ENCODE results near the gene CCNK.

DNA sequence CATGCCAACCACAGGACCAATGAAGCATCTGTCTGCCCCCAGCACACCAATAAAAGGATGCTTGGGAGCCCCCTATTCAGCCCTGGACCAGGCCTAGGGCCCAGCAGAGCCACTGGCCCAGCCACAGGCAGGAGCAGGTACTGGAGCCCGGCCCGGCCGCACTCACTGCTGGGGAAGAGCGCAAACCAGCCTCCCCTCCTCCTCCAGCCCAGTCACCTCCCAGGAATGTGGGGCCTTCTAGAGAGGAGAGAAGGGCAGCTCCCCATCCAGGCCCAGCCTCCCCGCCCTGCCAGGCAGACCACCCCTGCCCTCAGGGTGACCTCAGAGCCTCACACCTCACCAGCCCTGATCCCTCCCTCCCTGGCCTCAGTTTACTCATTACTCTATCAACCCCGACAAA is 56.2 kb downstream of the CCNK start:
- TF ChIP-seq CTCF (IDR thresholded peaks at IDR 0.05; ENCODE audit: low read depth, low read length) (no peak), EZH2phosphoT487 (IDR thresholded peaks at IDR 0.05; ENCODE audit: low read depth) (no peak)

Data from OCI-LY3 (cell line).